DOHH2 (cell line): ENCODE results near the gene RCAN2.

Experiments
- H3F3A ChIP-seq: fragments of 200-600 bp; sonication (generic), shearing (Covaris generic); 2 replicates; pipeline ENCODE4 v1.6.0; 2016; ENCODE audit warnings: antibody characterized with exemption, mild to moderate bottlenecking; ENCODE audit not compliant: control insufficient read depth, insufficient read depth
- H3K27ac ChIP-seq: fragments of 200-600 bp; sonication (generic); 2 replicates; pipeline ENCODE4 v1.5.1; 2014; ENCODE audit warnings: low read depth, mild to moderate bottlenecking, low read length, moderate library complexity
- H3K27me3 ChIP-seq: fragments of 200-600 bp; sonication (generic); 2 replicates; pipeline ENCODE4 v1.6.1; 2014; ENCODE audit warnings: mild to moderate bottlenecking, low read length, mixed read lengths; ENCODE audit not compliant: control insufficient read depth
- H3K36me3 ChIP-seq: fragments of 200-600 bp; sonication (generic); 2 replicates; pipeline ENCODE4 v1.6.1; 2014; ENCODE audit warnings: mild to moderate bottlenecking, low read length, moderate library complexity, mixed read lengths; ENCODE audit not compliant: control insufficient read depth
- H3K4me1 ChIP-seq: fragments of 200-600 bp; sonication (generic); 2 replicates; pipeline ENCODE4 v1.6.1; 2014; ENCODE audit warnings: mild to moderate bottlenecking, low read length, mixed read lengths; ENCODE audit not compliant: control insufficient read depth
- H3K4me2 ChIP-seq: fragments of 200-600 bp; sonication (generic); 2 replicates; pipeline ENCODE4 v1.6.0; 2014; ENCODE audit warnings: mild to moderate bottlenecking, low read length, moderate library complexity
- H3K4me3 ChIP-seq: fragments of 200-600 bp; sonication (generic); 2 replicates; pipeline ENCODE4 v1.5.1; 2014; ENCODE audit warnings: mild to moderate bottlenecking, low read length, mixed read lengths
- H3K79me2 ChIP-seq: fragments of 200-600 bp; sonication (generic); 2 replicates; pipeline ENCODE4 v1.6.1; 2014; ENCODE audit warnings: mild to moderate bottlenecking, low read length, mixed read lengths; ENCODE audit not compliant: control insufficient read depth
- H3K9me2 ChIP-seq: fragments of 200-600 bp; sonication (generic); replicated peaks from 2 replicates; pipeline ENCODE4 v1.6.1; 2014; ENCODE audit warnings: mild to moderate bottlenecking, low read length, mixed read lengths; ENCODE audit not compliant: control insufficient read depth
- H3K9me3 ChIP-seq: fragments of 200-600 bp; sonication (generic); 2 replicates; pipeline ENCODE4 v1.6.1; 2014; ENCODE audit warnings: antibody characterized with exemption, low read length, mixed read lengths; ENCODE audit not compliant: control insufficient read depth, insufficient read depth
- H4K20me1 ChIP-seq: fragments of 200-600 bp; sonication (generic); 2 replicates; pipeline ENCODE4 v1.6.0; 2014; ENCODE audit warnings: low read depth, mild to moderate bottlenecking, antibody characterized with exemption, low read length, moderate library complexity; ENCODE audit not compliant: control insufficient read depth, insufficient read depth
- EZH2phosphoT487 ChIP-seq: fragments of 200-600 bp; sonication (generic); IDR thresholded peaks from 2 replicates; pipeline ENCODE4 v1.6.1; 2017; ENCODE audit warnings: borderline replicate concordance, mild to moderate bottlenecking, antibody characterized with exemption, low read length, moderate library complexity, mixed read lengths
- TF ChIP-seq, protein P1 (sequence below): fragments of 200-600 bp; sonication (generic); IDR thresholded peaks from one replicate; pipeline ENCODE4 v1.5.1; 2014; ENCODE audit warnings: antibody characterized with exemption, mild to moderate bottlenecking, low read depth, low read length; ENCODE audit not compliant: poor library complexity, severe bottlenecking

Gene RCAN2

DNA sequence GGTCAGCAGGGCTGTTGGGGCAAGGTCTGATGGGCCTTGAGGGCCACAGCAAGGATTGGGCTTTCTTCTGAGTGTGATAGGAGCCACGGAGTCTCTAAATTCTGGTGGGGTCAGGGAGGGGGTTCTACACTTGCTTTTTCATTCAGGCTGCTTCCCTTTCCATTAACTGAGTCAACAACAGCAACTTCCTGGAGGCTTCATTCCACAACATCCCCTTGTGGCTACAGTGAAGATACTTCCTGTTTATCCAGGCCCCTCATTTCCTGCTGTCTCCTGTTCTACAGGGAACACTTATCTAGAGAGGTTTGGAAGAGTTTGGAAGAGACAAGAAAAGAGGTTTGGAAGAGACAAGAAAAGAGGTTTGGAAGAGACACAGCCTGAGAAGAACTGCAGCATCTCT is 175.7 kb downstream of the RCAN2 start:
- Histone ChIP-seq H3K4me3 (no peak overlapping the region), H3K9me3 (no peaks in the 10 kb centered on the region), H3K79me2 (no peaks in the 10 kb centered on the region), H4K20me1 (no peaks in the 10 kb centered on the region), H3K36me3 (no peaks in the 10 kb centered on the region), H3K27me3 (no peaks in the 10 kb centered on the region), H3K27ac (no peak overlapping the region), H3K9me2 (no peaks in the 10 kb centered on the region), H3F3A (no peaks in the 10 kb centered on the region), H3K4me2 (no peak overlapping the region), H3K4me1 (peaks cover 8% of the 10 kb centered on the region)
- TF ChIP-seq, protein P1, sequence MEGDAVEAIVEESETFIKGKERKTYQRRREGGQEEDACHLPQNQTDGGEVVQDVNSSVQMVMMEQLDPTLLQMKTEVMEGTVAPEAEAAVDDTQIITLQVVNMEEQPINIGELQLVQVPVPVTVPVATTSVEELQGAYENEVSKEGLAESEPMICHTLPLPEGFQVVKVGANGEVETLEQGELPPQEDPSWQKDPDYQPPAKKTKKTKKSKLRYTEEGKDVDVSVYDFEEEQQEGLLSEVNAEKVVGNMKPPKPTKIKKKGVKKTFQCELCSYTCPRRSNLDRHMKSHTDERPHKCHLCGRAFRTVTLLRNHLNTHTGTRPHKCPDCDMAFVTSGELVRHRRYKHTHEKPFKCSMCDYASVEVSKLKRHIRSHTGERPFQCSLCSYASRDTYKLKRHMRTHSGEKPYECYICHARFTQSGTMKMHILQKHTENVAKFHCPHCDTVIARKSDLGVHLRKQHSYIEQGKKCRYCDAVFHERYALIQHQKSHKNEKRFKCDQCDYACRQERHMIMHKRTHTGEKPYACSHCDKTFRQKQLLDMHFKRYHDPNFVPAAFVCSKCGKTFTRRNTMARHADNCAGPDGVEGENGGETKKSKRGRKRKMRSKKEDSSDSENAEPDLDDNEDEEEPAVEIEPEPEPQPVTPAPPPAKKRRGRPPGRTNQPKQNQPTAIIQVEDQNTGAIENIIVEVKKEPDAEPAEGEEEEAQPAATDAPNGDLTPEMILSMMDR, result no peak
- no peak for TF ChIP-seq EZH2phosphoT487

DNA sequence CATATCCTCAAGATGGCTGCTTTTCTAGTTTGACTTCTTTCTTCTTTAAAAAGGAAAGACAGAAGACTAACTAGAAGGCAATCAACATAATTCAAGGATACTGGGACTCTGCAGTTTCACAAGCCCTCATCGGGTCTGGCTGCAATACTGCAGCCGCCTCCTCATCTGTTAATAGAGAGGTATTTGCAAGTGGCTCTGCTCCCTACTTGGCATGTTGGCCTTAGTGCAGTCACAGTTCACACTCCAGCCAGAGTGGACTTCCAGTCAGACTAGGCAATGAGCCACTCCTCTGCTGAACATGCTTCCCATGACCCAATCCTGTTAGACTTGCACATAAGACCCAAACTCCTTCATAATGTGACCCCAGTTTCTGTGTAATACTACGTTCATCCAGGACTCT is 178.6 kb downstream of the RCAN2 start:
- Histone ChIP-seq H3K27ac (no peak overlapping the region), H3K9me2 (no peaks in the 10 kb centered on the region), H3K4me1 (peaks cover 8% of the 10 kb centered on the region), H4K20me1 (no peaks in the 10 kb centered on the region), H3K79me2 (no peaks in the 10 kb centered on the region), H3K27me3 (no peaks in the 10 kb centered on the region), H3K36me3 (no peaks in the 10 kb centered on the region), H3K4me3 (no peak overlapping the region), H3F3A (no peaks in the 10 kb centered on the region), H3K9me3 (no peaks in the 10 kb centered on the region), H3K4me2 (no peak overlapping the region)
- TF ChIP-seq EZH2phosphoT487, result no peak

DNA sequence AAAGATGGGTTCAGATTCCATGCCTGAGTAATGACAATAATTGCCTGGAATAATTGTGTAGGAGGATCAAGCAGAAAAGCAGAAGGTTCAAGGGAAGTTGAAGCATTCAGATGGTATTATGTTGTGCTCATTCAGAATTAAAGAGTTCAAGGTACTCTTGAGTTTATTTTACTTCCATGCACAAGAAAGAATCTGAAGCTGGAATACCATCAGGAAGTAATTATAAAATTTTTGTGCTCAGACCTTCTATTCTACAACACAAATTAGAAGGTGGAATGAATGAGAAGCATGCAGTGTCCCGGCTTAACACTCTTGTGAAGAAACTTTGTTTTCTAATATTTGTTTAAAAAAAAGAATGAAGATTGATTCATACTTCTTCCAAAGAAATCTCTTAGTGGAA is 181.1 kb downstream of the RCAN2 start:
- H3K4me2 ChIP-seq, result no peak overlapping the region
- no peaks in the 10 kb centered on the region for H3K36me3 ChIP-seq
- no peaks in the 10 kb centered on the region for H3F3A ChIP-seq
- no peaks in the 10 kb centered on the region for H3K9me3 ChIP-seq
- no peak overlapping the region for H3K4me3 ChIP-seq
- peaks cover 2% of the 10 kb centered on the region for H3K4me1 ChIP-seq
- no peak overlapping the region for H3K27ac ChIP-seq
- H3K9me2 ChIP-seq, result no peaks in the 10 kb centered on the region
- H3K79me2 ChIP-seq, result no peaks in the 10 kb centered on the region
- no peaks in the 10 kb centered on the region for H4K20me1 ChIP-seq
- TF ChIP-seq, protein P1, result no peak
- no peak for TF ChIP-seq EZH2phosphoT487
- H3K27me3 ChIP-seq, result no peaks in the 10 kb centered on the region

DNA sequence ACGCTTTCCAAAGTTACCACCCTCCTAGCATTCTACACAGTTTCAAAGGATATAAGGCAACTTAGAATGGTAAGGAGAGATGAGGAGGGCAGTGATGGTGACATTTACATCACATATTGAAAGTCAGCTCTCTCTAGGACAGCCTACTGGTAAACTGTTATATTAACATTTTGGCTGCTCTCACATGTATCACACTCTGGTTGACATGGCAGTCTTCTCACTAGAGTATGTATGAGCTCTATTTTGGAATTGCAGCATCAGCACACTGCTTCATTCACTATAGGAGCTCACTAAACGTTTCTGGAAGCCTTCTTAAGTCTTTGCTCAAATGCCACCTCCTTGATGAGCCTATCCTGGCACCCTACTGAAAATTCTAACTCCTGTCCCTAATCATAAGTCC is 184.8 kb downstream of the RCAN2 start:
- no peaks in the 10 kb centered on the region for H3K79me2 ChIP-seq
- no peaks in the 10 kb centered on the region for H3K4me1 ChIP-seq
- H3K4me2 ChIP-seq, result no peak overlapping the region
- H3K9me2 ChIP-seq, result no peaks in the 10 kb centered on the region
- no peaks in the 10 kb centered on the region for H4K20me1 ChIP-seq
- H3F3A ChIP-seq, result no peaks in the 10 kb centered on the region
- no peaks in the 10 kb centered on the region for H3K36me3 ChIP-seq
- TF ChIP-seq, protein P1, result no peak
- TF ChIP-seq EZH2phosphoT487, result no peak
- H3K4me3 ChIP-seq, result no peak overlapping the region
- no peak overlapping the region for H3K27ac ChIP-seq
- H3K9me3 ChIP-seq, result no peaks in the 10 kb centered on the region
- H3K27me3 ChIP-seq, result no peaks in the 10 kb centered on the region
